H1 (cell line): ENCODE results near the gene CCDC82. TPM values are rescaled to one million over a fixed set of nuclear protein-coding genes. Genes with fewer than 3 reads are reported as not detected.
A peak's percentile ranks its signal among the peaks of the same experiment; 100 is the strongest.

Experiments used
- CTCF ChIA-PET: fragments of 300-600 bp; sonication (Branson Sonifier 250); formaldehyde crosslinking; loops from one replicate; lab custom pipeline; 2021; ENCODE audit not compliant: partially characterized antibody; lab: Charles Lee
- POLR2A ChIA-PET: fragments of 300-600 bp; sonication (Branson Sonifier 250); formaldehyde crosslinking; loops from one replicate; lab custom pipeline; 2021; ENCODE audit warnings: inconsistent platforms; ENCODE audit not compliant: partially characterized antibody; lab: Charles Lee
- DNase-seq, 2 experiments: peaks; one replicate each; pipeline versions ENCODE4 v3.0.0 to v3.0.0-alpha.2; 2010 to 2022; ENCODE audit warnings: low spot score in 2 of 2, low read depth in 1 of 2, mixed read lengths in 1 of 2
- FAIRE-seq: peaks from 2 replicates; lab custom pipeline; 2011; peaks lifted over from hg19 to GRCh38; lab: Jason Lieb, UNC
- H2AFZ ChIP-seq: 2 replicates; pipeline ENCODE4 v1.8.1; 2012; ENCODE audit warnings: low read length, inconsistent platforms
- H2AK5ac ChIP-seq: 2 replicates; pipeline ENCODE4 v1.6.1; 2013; ENCODE audit warnings: low read depth, low read length
- H2BK120ac ChIP-seq: replicated peaks from 2 replicates; pipeline ENCODE3; 2013; ENCODE audit warnings: low read depth, low read length, inconsistent platforms
- H2BK12ac ChIP-seq: 2 replicates; pipeline ENCODE4 v1.6.1; 2013; ENCODE audit warnings: low read depth, low read length
- H2BK15ac ChIP-seq: 2 replicates; pipeline ENCODE4 v1.6.1; 2013; ENCODE audit warnings: low read length
- H2BK20ac ChIP-seq: 2 replicates; pipeline ENCODE4 v1.6.1; 2013; ENCODE audit warnings: low read length
- H2BK5ac ChIP-seq: 2 replicates; pipeline ENCODE4 v1.6.1; 2013; ENCODE audit warnings: low read depth, low read length
- H3K14ac ChIP-seq: 2 replicates; pipeline ENCODE4 v1.6.1; 2013; ENCODE audit warnings: inconsistent platforms; ENCODE audit not compliant: insufficient read length
- H3K18ac ChIP-seq: 2 replicates; pipeline ENCODE4 v1.6.1; 2013; ENCODE audit warnings: low read length; ENCODE audit errors: extremely low read depth
- H3K23ac ChIP-seq: 2 replicates; pipeline ENCODE4 v1.6.1; 2013; ENCODE audit warnings: inconsistent platforms; ENCODE audit not compliant: insufficient read length
- H3K23me2 ChIP-seq: 2 replicates; pipeline ENCODE4 v1.6.1; 2013; ENCODE audit warnings: low read depth, low read length
- H3K27ac ChIP-seq: 2 replicates; pipeline ENCODE4 v1.6.1; 2011; ENCODE audit warnings: low read depth, low read length, inconsistent platforms
- H3K27me3 ChIP-seq, 4 experiments: replicated peaks in 1 of 4; 1 replicate in 1 of 4; 2 replicates in 3 of 4; pipeline versions ENCODE4 v1.6.1 to v1.8.1; 2011 to 2013; ENCODE audit warnings: low read length in 3 of 4, mild to moderate bottlenecking in 3 of 4, inconsistent platforms in 2 of 4, mixed read lengths in 2 of 4, moderate library complexity in 1 of 4; ENCODE audit not compliant: control insufficient read depth in 3 of 4, insufficient read depth in 3 of 4; ENCODE audit errors: extremely low read depth in 1 of 4
- H3K36me3 ChIP-seq, 4 experiments: 2 replicates each; pipeline versions ENCODE4 v1.6.1 to v1.8.1; 2011 to 2013; ENCODE audit warnings: mild to moderate bottlenecking in 4 of 4, low read length in 3 of 4, moderate library complexity in 2 of 4, control low read depth in 1 of 4, inconsistent platforms in 1 of 4; ENCODE audit not compliant: insufficient read depth in 4 of 4, control insufficient read depth in 2 of 4
- H3K4ac ChIP-seq: replicated peaks from 2 replicates; pipeline ENCODE3; 2013; ENCODE audit warnings: low read length, low read depth, mixed read lengths, inconsistent platforms; ENCODE audit not compliant: insufficient read length
- H3K4me1 ChIP-seq, 4 experiments: replicated peaks in 1 of 4; 1 replicate in 1 of 4; 2 replicates in 3 of 4; pipeline versions ENCODE4 v1.6.1 to v1.8.1; 2011 to 2013; ENCODE audit warnings: low read length in 3 of 4, inconsistent platforms in 2 of 4, mixed read lengths in 1 of 4; ENCODE audit not compliant: insufficient read depth in 4 of 4, control insufficient read depth in 3 of 4
- H3K4me2 ChIP-seq, 2 experiments: 2 replicates each; pipeline versions ENCODE4 v1.6.1 to v1.8.1; 2011 to 2013; ENCODE audit warnings: low read depth in 2 of 2, low read length in 2 of 2, control low read depth in 1 of 2, inconsistent platforms in 1 of 2, mild to moderate bottlenecking in 1 of 2; ENCODE audit not compliant: insufficient read depth in 1 of 2
- H3K4me3 ChIP-seq, 4 experiments: fragments of 200-600, 300-600 bp in 1 of 4; sonication (generic), shearing (Covaris generic), sonication (Bioruptor Twin) in 1 of 4; 2 replicates each; pipeline versions ENCODE4 v1.5.1 to v1.8.1; 2011 to 2016; ENCODE audit warnings: low read length in 4 of 4, low read depth in 3 of 4, control low read depth in 2 of 4, inconsistent platforms in 2 of 4, mild to moderate bottlenecking in 2 of 4, mixed read lengths in 1 of 4, moderate library complexity in 1 of 4; ENCODE audit not compliant: insufficient read depth in 2 of 4; ENCODE audit errors: extremely low read depth in 1 of 4
- H3K56ac ChIP-seq: replicated peaks from 2 replicates; pipeline ENCODE3; 2013; ENCODE audit warnings: low read depth, mild to moderate bottlenecking, mixed read lengths, low read length, inconsistent platforms; ENCODE audit not compliant: insufficient read length
- H3K79me1 ChIP-seq: 2 replicates; pipeline ENCODE4 v1.6.1; 2013; ENCODE audit warnings: low read depth, low read length, control low read depth
- H3K79me2 ChIP-seq, 2 experiments: 2 replicates each; pipeline versions ENCODE4 v1.6.1 to v1.8.1; 2012 to 2013; ENCODE audit warnings: low read length in 2 of 2, mild to moderate bottlenecking in 2 of 2, inconsistent platforms in 1 of 2; ENCODE audit not compliant: insufficient read depth in 2 of 2, control insufficient read depth in 1 of 2
- H3K9ac ChIP-seq, 4 experiments: replicated peaks in 1 of 4; 1 replicate in 1 of 4; 2 replicates in 3 of 4; pipeline versions ENCODE4 v1.6.1 to v1.8.1; 2011 to 2013; ENCODE audit warnings: low read depth in 3 of 4, low read length in 3 of 4, control low read depth in 2 of 4, mild to moderate bottlenecking in 2 of 4, moderate library complexity in 2 of 4, inconsistent platforms in 1 of 4; ENCODE audit errors: extremely low read depth in 1 of 4
- H3K9me3 ChIP-seq, 2 experiments: 2 replicates each; pipeline versions ENCODE4 v1.6.1 to v1.8.1; 2012 to 2013; ENCODE audit warnings: mild to moderate bottlenecking in 2 of 2, moderate library complexity in 2 of 2, control low read depth in 1 of 2, inconsistent platforms in 1 of 2, low read depth in 1 of 2, low read length in 1 of 2, mixed read lengths in 1 of 2; ENCODE audit not compliant: insufficient read depth in 2 of 2
- H4K20me1 ChIP-seq, 2 experiments: replicated peaks in 1 of 2; 2 replicates each; pipeline versions ENCODE3 to v1.8.1; 2011 to 2013; ENCODE audit warnings: inconsistent platforms in 2 of 2, low read length in 2 of 2, mild to moderate bottlenecking in 1 of 2; ENCODE audit not compliant: insufficient read depth in 2 of 2, control insufficient read depth in 1 of 2
- H4K5ac ChIP-seq: 2 replicates; pipeline ENCODE4 v1.6.1; 2013; ENCODE audit warnings: low read length, low read depth, mixed read lengths, inconsistent platforms; ENCODE audit not compliant: insufficient read length
- H4K8ac ChIP-seq: 2 replicates; pipeline ENCODE4 v1.8.0; 2013; ENCODE audit warnings: mild to moderate bottlenecking, moderate library complexity, low read length, inconsistent platforms; ENCODE audit not compliant: insufficient read depth; ENCODE audit errors: extremely low read depth
- H4K91ac ChIP-seq: replicated peaks from 2 replicates; pipeline ENCODE3; 2013; ENCODE audit warnings: low read length, mixed read lengths, inconsistent platforms; ENCODE audit not compliant: insufficient read length
- CHD2 ChIP-seq: IDR thresholded peaks from 2 replicates; pipeline ENCODE4 v1.6.1; 2012; ENCODE audit warnings: low read length, improper control_type of control experiment
- EZH2 ChIP-seq: fragments of 200-600 bp; sonication (generic); IDR thresholded peaks from 2 replicates; pipeline ENCODE4 v1.7.1; 2012; ENCODE audit warnings: low read depth, mild to moderate bottlenecking, moderate library complexity, low read length, inconsistent platforms; ENCODE audit not compliant: severe bottlenecking
- SUZ12 ChIP-seq: fragments of 200-600 bp; sonication (generic); IDR thresholded peaks from 2 replicates; pipeline ENCODE4 v1.6.1; 2012; ENCODE audit warnings: mild to moderate bottlenecking, inconsistent platforms, low read length, moderate library complexity, mixed read lengths
- WGBS, 2 experiments: shearing (Covaris generic) in 1 of 2; methylation state at CpG; one replicate each; pipeline versions ENCODE4 v1.1.6 to v1.1.7; 2013 to 2015; ENCODE audit warnings: low lambda C conversion rate in 2 of 2, mixed read lengths in 2 of 2, inconsistent platforms in 1 of 2, low coverage in 1 of 2, missing lambda C conversion rate in 1 of 2; ENCODE audit not compliant: insufficient replicate concordance in 2 of 2, insufficient coverage in 1 of 2, insufficient read length in 1 of 2; ENCODE audit errors: extremely low coverage in 1 of 2, missing lambda C conversion rate in 1 of 2; 5-methylcytosine and 5-hydroxymethylcytosine counted together
- polyA plus RNA-seq, 7 experiments: library from polyadenylated mRNA; depleted of rRNA in 3 of 7; stranded (reverse) in 5 of 7; unstranded in 2 of 7; fragments of >200 nt in 5 of 7; fragments of 200-250 nt in 2 of 7; gene quantifications; 1 replicate in 5 of 7; 2 replicates in 1 of 7; 4 replicates in 1 of 7; pipeline versions ENCODE4 v1.2.1 to v1.2.3, GENCODE V29; 2011 to 2013; ENCODE audit warnings: missing spikeins in 2 of 7, mixed read lengths in 2 of 7
- total RNA-seq: library from RNA; stranded (reverse); fragmentation: NEBNext Ultra II Directional; extraction: Animal tissue kit (Norgen Biotek cat#: 25700); gene quantifications from 2 replicates; pipeline ENCODE4 v1.2.1, GENCODE V29; 2021

CCDC82 gene
- total and polyA plus RNA-seq, 2 of the 8 experiments (the other 6 are each of a cell fraction or from before 2014, with no cell fraction given): 6.0 to 15.2 TPM

- DNase-seq: no peak
- TF ChIP-seq EZH2: peak; percentile 10
- TF ChIP-seq SUZ12: no peak
- TF ChIP-seq CHD2: no peak
- WGBS, 2 experiments: 12% methylated on average over 13 of the region's 13 CpGs; no CpG with 5 or more reads in 1 of the 2 experiments
- H2AK5ac ChIP-seq: no peak overlapping the region
- no peak overlapping the region for H2BK12ac ChIP-seq
- H3K4me3 ChIP-seq: peak overlapping the region; percentile 48 to 95 (median 70)
- H3K4me2 ChIP-seq: peak overlapping the region; percentile 51 to 84
- no peak overlapping the region for H3K4ac ChIP-seq
- no peaks in the 10 kb centered on the region for H3K9me3 ChIP-seq
- H3K56ac ChIP-seq: no peak overlapping the region
- H2BK5ac ChIP-seq: 0 out of 2 replicates have a peak overlapping the region, but pooled peaks have one; percentile 79
- H3K14ac ChIP-seq: no peak overlapping the region
- peaks cover 0 to 15% of the 10 kb centered on the region in 2 experiments; a peak in 2 of 4 replicates for H3K79me2 ChIP-seq
- H3K79me1 ChIP-seq: no peaks in the 10 kb centered on the region; the same call in 1 of the 2 replicates
- H3K9ac ChIP-seq: peak overlapping the region in 1 of 4 experiments; percentile 54; a peak in 1 of 7 replicates
- H4K20me1 ChIP-seq: no peaks in the 10 kb centered on the region
- H3K27ac ChIP-seq: no peak overlapping the region
- H4K8ac ChIP-seq: no peak overlapping the region
- H2BK20ac ChIP-seq: no peak overlapping the region
- H2BK120ac ChIP-seq: no peak overlapping the region
- no peak for FAIRE-seq
- peak overlapping the region; percentile 98 for H2AFZ ChIP-seq
- ChIA-PET POLR2A (interaction anchor here (0.8 to 3.3 kb wide), 5 partner anchors 10 to 509 kb away, joined by 3 to 13 read pairs (median 4); partner anchors contain the start of genes CCDC82 and JRKL), CTCF (interaction anchor here (0.6 to 7.7 kb wide), 95 partner anchors 8 to 703 kb away, joined by 3 to 49 read pairs (median 4); partner anchors contain the start of genes CCDC82 and JRKL)
- no peak overlapping the region for H4K5ac ChIP-seq
- no peak overlapping the region for H4K91ac ChIP-seq
- no peaks in the 10 kb centered on the region for H3K36me3 ChIP-seq
- H2BK15ac ChIP-seq: 0 out of 2 replicates have a peak overlapping the region, but pooled peaks have one; percentile 77
- peaks cover 0 to 23% (median 8%) of the 10 kb centered on the region in 4 experiments; a peak in 6 of 7 replicates for H3K4me1 ChIP-seq
- H3K27me3 ChIP-seq: peaks cover 0 to 3% (median 0%) of the 10 kb centered on the region in 4 experiments; a peak in 1 of 7 replicates
- H3K23me2 ChIP-seq: peaks cover 6% of the 10 kb centered on the region; the same call in 1 of the 2 replicates
- no peak overlapping the region for H3K23ac ChIP-seq
- H3K18ac ChIP-seq: peak overlapping the region; percentile 68; the same call in 1 of the 2 replicates
Observed at GRCh38 chr11:96342014-96342960, 47.4 kb downstream of the CCDC82 start.
